ENCODE results near the gene GLP2R. TPM values are rescaled to one million over a fixed set of nuclear protein-coding genes. Genes with fewer than 3 reads are reported as not detected.

The GLP2R gene
- total and polyA plus RNA-seq, 2 of the 8 experiments (the other 6 are each of a cell fraction or from before 2014, with no cell fraction given): not detected

DNA sequence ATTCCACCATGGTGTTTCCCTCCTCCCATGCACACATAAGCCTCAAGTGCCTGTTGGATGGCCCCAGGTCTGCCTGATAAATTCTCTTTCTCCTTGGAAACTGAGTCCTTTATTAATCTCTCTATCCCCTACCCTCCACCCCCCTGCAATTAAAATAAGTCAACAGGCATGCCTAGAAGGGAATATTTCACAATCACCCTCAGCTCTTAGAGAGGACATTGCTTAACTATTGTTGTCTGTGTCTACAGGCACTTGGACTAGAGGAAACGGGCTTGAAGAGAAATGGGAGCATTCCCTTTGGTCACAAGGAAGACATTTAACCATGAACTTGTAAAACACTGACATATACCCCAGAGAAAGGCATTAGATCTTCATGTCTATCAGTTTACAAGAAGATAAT, 39.9 kb downstream of the GLP2R start:
- Histone ChIP-seq H2BK20ac (ENCODE audit: low read length) (no peak overlapping the region), H3K4me1 (replicated peaks in 1 of 4; ENCODE audit: control insufficient read depth in 3 of 4, insufficient read depth in 4 of 4, low read length in 3 of 4) (no peaks in the 10 kb centered on the region), H3K9ac (replicated peaks in 1 of 4; ENCODE audit: extremely low read depth in 1 of 4, low read depth in 3 of 4, low read length in 3 of 4) (no peak overlapping the region), H3K23ac (ENCODE audit: insufficient read length) (no peak overlapping the region), H2AK5ac (ENCODE audit: low read depth, low read length) (no peak overlapping the region), H3K27ac (ENCODE audit: low read depth, low read length) (no peak overlapping the region), H3K4me2 (ENCODE audit: insufficient read depth in 1 of 2, low read depth in 2 of 2, low read length in 2 of 2) (no peak overlapping the region), H2AFZ (ENCODE audit: low read length) (no peak overlapping the region), H3K79me2 (ENCODE audit: control insufficient read depth in 1 of 2, insufficient read depth in 2 of 2, low read length in 2 of 2) (no peaks in the 10 kb centered on the region), H3K18ac (ENCODE audit: extremely low read depth, low read length) (no peak overlapping the region), H3K9me3 (ENCODE audit: insufficient read depth in 2 of 2, low read depth in 1 of 2, low read length in 1 of 2) (no peaks in the 10 kb centered on the region; a peak in 1 of 4 replicates), H3K79me1 (ENCODE audit: low read depth, low read length) (no peaks in the 10 kb centered on the region), H4K8ac (ENCODE audit: extremely low read depth, insufficient read depth, low read length) (no peak overlapping the region), H3K36me3 (ENCODE audit: control insufficient read depth in 2 of 4, insufficient read depth in 4 of 4, low read length in 3 of 4) (no peaks in the 10 kb centered on the region), H2BK12ac (ENCODE audit: low read depth, low read length) (no peak overlapping the region), H4K20me1 (replicated peaks in 1 of 2; ENCODE audit: control insufficient read depth in 1 of 2, insufficient read depth in 2 of 2, low read length in 2 of 2) (no peaks in the 10 kb centered on the region), H2BK5ac (ENCODE audit: low read depth, low read length) (no peak overlapping the region), H3K23me2 (ENCODE audit: low read depth, low read length) (no peaks in the 10 kb centered on the region), H3K4ac (replicated peaks; ENCODE audit: insufficient read length, low read depth, low read length) (no peak overlapping the region), H3K4me3 (ENCODE audit: extremely low read depth in 1 of 4, insufficient read depth in 2 of 4, low read depth in 3 of 4, low read length in 4 of 4) (no peak overlapping the region), H3K56ac (replicated peaks; ENCODE audit: insufficient read length, low read depth, low read length) (no peak overlapping the region), H4K91ac (replicated peaks; ENCODE audit: insufficient read length, low read length) (no peak overlapping the region), H3K27me3 (replicated peaks in 1 of 4; ENCODE audit: control insufficient read depth in 3 of 4, extremely low read depth in 1 of 4, insufficient read depth in 3 of 4, low read length in 3 of 4) (no peaks in the 10 kb centered on the region), H3K14ac (ENCODE audit: insufficient read length) (no peak overlapping the region), H2BK15ac (ENCODE audit: low read length) (no peak overlapping the region), H2BK120ac (replicated peaks; ENCODE audit: low read depth, low read length) (no peak overlapping the region), H4K5ac (ENCODE audit: insufficient read length, low read depth, low read length) (no peak overlapping the region)
- POLR2A ChIA-PET (ENCODE audit: partially characterized antibody): no interaction called here
- WGBS, 2 experiments (ENCODE audit: extremely low coverage in 1 of 2, insufficient coverage in 1 of 2, insufficient read length in 1 of 2, insufficient replicate concordance in 2 of 2, low coverage in 1 of 2, low lambda C conversion rate in 2 of 2, missing lambda C conversion rate in 1 of 2): 79% methylated on average over 1 of the region's 1 CpG; no CpG with 5 or more reads in 1 of the 2 experiments
- no peak for FAIRE-seq
- DNase-seq (ENCODE audit: low read depth in 1 of 2, low spot score in 2 of 2): no peak
- CTCF ChIA-PET (ENCODE audit: partially characterized antibody): interaction anchor here (1.7 kb wide), 1 partner anchor 24 kb away, joined by 5 read pairs; no protein-coding TSS in a partner anchor
- TF ChIP-seq SRF (IDR thresholded peaks at IDR 0.05; ENCODE audit: low read depth, low read length) (no peak), GTF2F1 (IDR thresholded peaks at IDR 0.05; ENCODE audit: borderline replicate concordance, low read depth, low read length) (no peak), JUND (IDR thresholded peaks at IDR 0.05; ENCODE audit: low read length) (no peak), NRF1 (IDR thresholded peaks at IDR 0.05; ENCODE audit: low read depth, low read length) (no peak), KDM5A (IDR thresholded peaks at IDR 0.05; ENCODE audit: low read length) (no peak), BRCA1 (IDR thresholded peaks at IDR 0.05; ENCODE audit: low read depth, low read length) (no peak), EP300 (IDR thresholded peaks at IDR 0.05; ENCODE audit: borderline replicate concordance in 1 of 2, low read depth in 2 of 2, low read length in 2 of 2) (no peak)

Measured in H1 (cell line).